C4-2B (cell line): Measurements from ENCODE around the gene KPNA2.
"Not testable (repeated sequence)": the region's sequence is repeated elsewhere in the genome, so short reads cannot be mapped to it uniquely, and the experiment has no call there.

Source experiments
- ZFX ChIP-seq: fragments of 450-650 bp; IDR thresholded peaks from 2 replicates; pipeline ENCODE4 v1.6.1; 2017
- TF ChIP-seq, protein P1 (sequence below): fragments of 450-650 bp; conservative IDR thresholded peaks from 2 replicates; pipeline ENCODE4 v1.5.1; 2017; ENCODE audit warnings: mild to moderate bottlenecking

DNA sequence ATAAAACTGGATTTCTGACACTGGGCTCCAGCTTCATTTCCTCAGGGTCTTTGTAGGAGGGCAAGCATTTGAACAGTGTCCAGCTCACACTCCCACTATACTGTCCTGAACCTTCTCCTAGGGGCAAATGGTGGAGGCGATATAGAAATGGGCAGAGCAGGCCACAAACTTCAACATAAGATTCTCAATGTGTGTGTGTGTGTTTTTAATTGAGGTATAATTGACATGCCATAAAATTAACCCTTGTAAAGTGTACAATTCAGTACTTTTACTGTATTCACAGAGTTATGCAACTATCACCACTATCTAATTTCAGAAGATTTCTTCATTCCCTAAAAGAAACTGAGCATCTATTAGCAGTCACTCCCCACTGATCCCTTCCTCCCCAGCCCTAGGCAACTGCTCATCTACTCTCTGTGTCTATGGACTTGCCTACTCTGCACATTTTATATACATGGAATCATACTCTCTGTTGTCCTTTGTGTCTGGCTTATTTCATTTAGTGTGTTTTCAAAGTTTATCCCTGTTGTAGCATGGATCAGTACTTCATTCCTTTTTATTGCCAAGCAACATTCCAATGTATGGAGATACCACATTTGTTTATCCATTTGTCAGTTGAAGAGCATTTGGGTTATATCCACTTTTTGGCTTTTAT lies 40.5 kb downstream of the KPNA2 start:
- TF ChIP-seq, protein P1, sequence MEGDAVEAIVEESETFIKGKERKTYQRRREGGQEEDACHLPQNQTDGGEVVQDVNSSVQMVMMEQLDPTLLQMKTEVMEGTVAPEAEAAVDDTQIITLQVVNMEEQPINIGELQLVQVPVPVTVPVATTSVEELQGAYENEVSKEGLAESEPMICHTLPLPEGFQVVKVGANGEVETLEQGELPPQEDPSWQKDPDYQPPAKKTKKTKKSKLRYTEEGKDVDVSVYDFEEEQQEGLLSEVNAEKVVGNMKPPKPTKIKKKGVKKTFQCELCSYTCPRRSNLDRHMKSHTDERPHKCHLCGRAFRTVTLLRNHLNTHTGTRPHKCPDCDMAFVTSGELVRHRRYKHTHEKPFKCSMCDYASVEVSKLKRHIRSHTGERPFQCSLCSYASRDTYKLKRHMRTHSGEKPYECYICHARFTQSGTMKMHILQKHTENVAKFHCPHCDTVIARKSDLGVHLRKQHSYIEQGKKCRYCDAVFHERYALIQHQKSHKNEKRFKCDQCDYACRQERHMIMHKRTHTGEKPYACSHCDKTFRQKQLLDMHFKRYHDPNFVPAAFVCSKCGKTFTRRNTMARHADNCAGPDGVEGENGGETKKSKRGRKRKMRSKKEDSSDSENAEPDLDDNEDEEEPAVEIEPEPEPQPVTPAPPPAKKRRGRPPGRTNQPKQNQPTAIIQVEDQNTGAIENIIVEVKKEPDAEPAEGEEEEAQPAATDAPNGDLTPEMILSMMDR, result not testable (repeated sequence)
- not testable (repeated sequence) for TF ChIP-seq ZFX
